HepG2 (cell line): ENCODE data around the gene MIEF2. TPM values are rescaled to one million over a fixed set of nuclear protein-coding genes. Genes with fewer than 3 reads are reported as not detected.

Source experiments
- ADNP ChIP-seq: sonication (generic); formaldehyde crosslinking; IDR thresholded peaks from 2 replicates; pipeline ENCODE4 v1.4.0; 2020; ENCODE audit warnings: missing genetic modification reagents
- AHR ChIP-seq: IDR thresholded peaks from 2 replicates; pipeline ENCODE4 v1.6.1; 2018; ENCODE audit warnings: missing genetic modification reagents, missing compliant biosample characterization
- ARNTL ChIP-seq: sonication (generic); formaldehyde crosslinking; IDR thresholded peaks from 2 replicates; pipeline ENCODE4 v1.4.0; 2020; ENCODE audit warnings: mild to moderate bottlenecking, missing genetic modification reagents
- CENPX ChIP-seq: sonication (generic); formaldehyde crosslinking; IDR thresholded peaks from 2 replicates; pipeline ENCODE4 v1.9.0; 2021; ENCODE audit warnings: mild to moderate bottlenecking, missing genetic modification reagents, moderate library complexity
- CHD2 ChIP-seq: IDR thresholded peaks from 2 replicates; pipeline ENCODE4 v1.6.1; 2011; ENCODE audit warnings: low read depth, low read length, improper control_type of control experiment
- CREB1 ChIP-seq, 2 experiments: fragments of 450-650 bp in 1 of 2; IDR thresholded peaks; 2 replicates each; pipeline ENCODE4 v1.6.1; 2016 to 2017; ENCODE audit warnings: control low read depth in 1 of 2, mild to moderate bottlenecking in 1 of 2, missing compliant biosample characterization in 1 of 2, missing genetic modification characterization in 1 of 2
- GABPA ChIP-seq, 2 experiments: IDR thresholded peaks; 2 replicates each; pipeline ENCODE4 v1.6.1; 2011 to 2016; ENCODE audit warnings: low read depth in 2 of 2, low read length in 1 of 2, missing biosample characterization in 1 of 2, missing genetic modification characterization in 1 of 2
- HOXA9 ChIP-seq: sonication (generic); formaldehyde crosslinking; IDR thresholded peaks from 2 replicates; pipeline ENCODE4 v1.8.1; 2022; ENCODE audit warnings: missing genetic modification reagents, mild to moderate bottlenecking, moderate library complexity, borderline replicate concordance
- IRX3 ChIP-seq: sonication (generic); formaldehyde crosslinking; IDR thresholded peaks from 2 replicates; pipeline ENCODE4 v1.8.1; 2023; ENCODE audit warnings: mild to moderate bottlenecking, low read depth, missing genetic modification reagents, borderline replicate concordance
- MEIS1 ChIP-seq: sonication (generic); formaldehyde crosslinking; IDR thresholded peaks from 2 replicates; pipeline ENCODE4 v1.9.0; 2021; ENCODE audit warnings: mild to moderate bottlenecking, missing genetic modification reagents, moderate library complexity, borderline replicate concordance
- MXD4 ChIP-seq: IDR thresholded peaks from 2 replicates; pipeline ENCODE4 v1.6.1; 2016; ENCODE audit warnings: mild to moderate bottlenecking, missing biosample characterization, missing genetic modification reagents
- MXI1 ChIP-seq: IDR thresholded peaks from 3 replicates; pipeline ENCODE4 v1.6.1; 2012; ENCODE audit warnings: low read depth, low read length, inconsistent platforms, borderline replicate concordance
- NCOA1 ChIP-seq: sonication (generic); formaldehyde crosslinking; IDR thresholded peaks from 2 replicates; pipeline ENCODE4 v1.9.0; 2021; ENCODE audit warnings: missing genetic modification reagents
- NFKBIZ ChIP-seq: IDR thresholded peaks from 2 replicates; pipeline ENCODE4 v1.6.1; 2018; ENCODE audit warnings: missing genetic modification reagents, missing compliant biosample characterization
- POLR2AphosphoS5 ChIP-seq: IDR thresholded peaks from 2 replicates; pipeline ENCODE4 v1.6.1; 2012; ENCODE audit warnings: low read depth, low read length
- RCOR2 ChIP-seq: IDR thresholded peaks from 2 replicates; pipeline ENCODE4 v1.6.1; 2016; ENCODE audit warnings: missing biosample characterization, missing genetic modification reagents
- SATB2 ChIP-seq: sonication (generic); formaldehyde crosslinking; IDR thresholded peaks from 2 replicates; pipeline ENCODE4 v1.5.0; 2020; ENCODE audit warnings: missing genetic modification reagents
- SMAD1 ChIP-seq: sonication (generic); formaldehyde crosslinking; IDR thresholded peaks from 2 replicates; pipeline ENCODE4 v1.4.0; 2020; ENCODE audit warnings: missing genetic modification reagents, low read depth, mild to moderate bottlenecking, borderline replicate concordance
- TBX2 ChIP-seq: sonication (generic); formaldehyde crosslinking; IDR thresholded peaks from 2 replicates; pipeline ENCODE4 v1.5.0; 2020; ENCODE audit warnings: missing genetic modification reagents, mild to moderate bottlenecking, borderline replicate concordance
- ZBTB7A ChIP-seq: sonication (generic); formaldehyde crosslinking; IDR thresholded peaks from 2 replicates; pipeline ENCODE4 v1.8.0; 2022; ENCODE audit warnings: mild to moderate bottlenecking, missing genetic modification reagents
- ZFP1 ChIP-seq: IDR thresholded peaks from 2 replicates; pipeline ENCODE4 v1.6.1; 2016
- ZNF138 ChIP-seq: sonication (generic); formaldehyde crosslinking; IDR thresholded peaks from 2 replicates; pipeline ENCODE4 v1.5.0; 2020; ENCODE audit warnings: mild to moderate bottlenecking, low read depth, missing genetic modification reagents
- ZNF160 ChIP-seq: sonication (generic); formaldehyde crosslinking; IDR thresholded peaks from 2 replicates; pipeline ENCODE4 v1.8.0; 2022; ENCODE audit warnings: mild to moderate bottlenecking, inconsistent platforms, missing genetic modification reagents
- ZNF224 ChIP-seq: sonication (generic); formaldehyde crosslinking; IDR thresholded peaks from 2 replicates; pipeline ENCODE4 v1.5.0; 2020; ENCODE audit warnings: mild to moderate bottlenecking, missing genetic modification reagents
- ZNF350 ChIP-seq: sonication (generic); formaldehyde crosslinking; IDR thresholded peaks from 2 replicates; pipeline ENCODE4 v1.4.0; 2020; ENCODE audit warnings: mild to moderate bottlenecking, low read depth, missing genetic modification reagents, borderline replicate concordance
- ZNF670 ChIP-seq: sonication (generic); formaldehyde crosslinking; IDR thresholded peaks from 2 replicates; pipeline ENCODE4 v1.8.0; 2022; ENCODE audit warnings: mild to moderate bottlenecking, missing genetic modification reagents, borderline replicate concordance
- ZNF772 ChIP-seq: sonication (generic); formaldehyde crosslinking; IDR thresholded peaks from 2 replicates; pipeline ENCODE4 v1.5.0; 2020; ENCODE audit warnings: mild to moderate bottlenecking, missing genetic modification reagents
- polyA plus RNA-seq, 8 experiments: library from polyadenylated mRNA; depleted of rRNA in 3 of 8; stranded (reverse) in 7 of 8; unstranded in 1 of 8; fragments of >200 nt; fragmentation: Illumina TruSeq in 4 of 8; extraction: Trizol in 4 of 8; gene quantifications; 2 replicates each; pipeline versions ENCODE4 v1.2.1 to v1.2.3, GENCODE V29; 2011 to 2016; ENCODE audit warnings: low read depth in 4 of 8, missing spikeins in 1 of 8, mixed read lengths in 1 of 8; ENCODE audit not compliant: insufficient read depth in 1 of 8
- total RNA-seq, 5 experiments: library from RNA; depleted of rRNA; stranded (reverse); fragments of >200 nt; fragmentation: Illumina TruSeq; extraction: Trizol; gene quantifications; 2 replicates each; pipeline ENCODE4 v1.2.3, GENCODE V29; 2016; ENCODE audit warnings: low read depth in 1 of 5
- TF ChIP-seq, protein P1 (sequence below): sonication (generic); formaldehyde crosslinking; IDR thresholded peaks from 2 replicates; pipeline ENCODE4 v1.9.0; 2022; ENCODE audit warnings: low read depth, missing genetic modification reagents
- TF ChIP-seq, protein P2 (sequence below): sonication (generic); formaldehyde crosslinking; IDR thresholded peaks from 2 replicates; pipeline ENCODE4 v1.5.0; 2020; ENCODE audit warnings: missing genetic modification reagents

Gene MIEF2
- total and polyA plus RNA-seq, 2 of the 13 experiments (the other 11 are each of a cell fraction or from before 2014, with no cell fraction given) = 6.0 to 8.0 TPM

DNA sequence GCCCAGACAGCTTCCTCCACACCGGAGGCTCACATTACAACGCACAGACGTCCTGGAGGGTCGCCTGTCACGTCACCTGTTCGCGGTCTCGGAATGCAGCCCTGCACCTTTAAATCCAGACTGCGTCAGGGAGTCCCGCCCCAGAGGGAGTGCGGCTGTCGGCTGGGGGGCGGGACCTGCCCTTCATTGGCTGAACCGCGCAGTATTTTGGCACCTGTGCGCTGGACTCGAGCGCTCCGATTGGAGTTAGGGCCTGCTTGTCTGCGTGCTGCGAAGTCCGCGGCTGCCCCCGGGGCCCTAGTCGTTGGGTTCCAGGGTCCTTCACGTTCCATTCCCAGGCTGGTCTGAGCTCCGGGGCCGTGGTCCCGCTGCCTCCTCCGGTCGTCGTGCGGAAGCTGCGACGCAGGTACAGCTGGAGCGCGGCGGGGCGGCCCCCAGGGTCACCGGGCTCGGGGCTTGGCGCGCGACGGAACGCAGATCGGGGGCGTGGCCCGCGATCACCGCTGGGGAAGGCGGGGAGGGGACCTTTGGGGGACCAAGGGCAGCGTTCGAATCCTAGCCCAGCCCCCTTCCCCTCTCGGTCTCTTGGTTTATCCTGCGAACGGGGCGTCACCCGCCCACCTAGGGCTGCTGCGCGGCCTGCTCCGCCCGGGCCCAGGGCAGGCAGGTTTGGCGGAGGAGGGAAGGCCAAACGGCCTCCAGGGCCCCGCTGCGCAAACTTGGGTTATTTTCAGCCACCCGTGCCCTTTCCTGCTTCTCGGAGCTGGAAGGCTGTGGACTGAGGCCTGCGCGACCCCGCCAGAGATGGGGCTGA, at the start of gene MIEF2 (continued):
- TF ChIP-seq ADNP (CRISPR knock-in tag) (0 out of 2 replicates have a peak, but pooled peaks have one; percentile 2), MXD4 (CRISPR knock-in tag) (no peak), ZNF350 (CRISPR knock-in tag) (peak; percentile 40), SATB2 (CRISPR knock-in tag) (0 out of 2 replicates have a peak, but pooled peaks have one; percentile 61), CHD2 (peak; percentile 23; the same call in 1 of the 2 replicates), NCOA1 (CRISPR knock-in tag) (0 out of 2 replicates have a peak, but pooled peaks have one; percentile 37), ZNF224 (no peak), SMAD1 (CRISPR knock-in tag) (peak; percentile 86), ZBTB7A (peak; percentile 83; the same call in 1 of the 2 replicates), GABPA (IDR thresholded peaks at IDR 0.05; ENCODE audit: low read depth, low read length) (no peak), GABPA (CRISPR knock-in tag; IDR thresholded peaks at IDR 0.05; ENCODE audit: low read depth) (no peak; the same call in 1 of the 2 replicates), ZNF772 (CRISPR knock-in tag) (peak; percentile 81), CENPX (CRISPR knock-in tag) (no peak), MXI1 (peak; percentile 59; the same call in 2 of the 3 replicates), CREB1 (IDR thresholded peaks at IDR 0.05) (peak; percentile 86), CREB1 (CRISPR knock-in tag; IDR thresholded peaks at IDR 0.05) (peak; percentile 48; the same call in 1 of the 2 replicates), ARNTL (CRISPR knock-in tag) (peak; percentile 50), ZNF160 (CRISPR knock-in tag) (no peak), AHR (CRISPR knock-in tag) (no peak), IRX3 (CRISPR knock-in tag) (peak; percentile 48), HOXA9 (CRISPR knock-in tag) (peak; percentile 70; the same call in 1 of the 2 replicates), RCOR2 (CRISPR knock-in tag) (no peak), NFKBIZ (no peak), ZNF670 (CRISPR knock-in tag) (peak; percentile 34; the same call in 1 of the 2 replicates), ZFP1 (no peak), MEIS1 (CRISPR knock-in tag) (peak; percentile 65; the same call in 1 of the 2 replicates), TBX2 (peak; percentile 100), ZNF138 (CRISPR knock-in tag) (0 out of 2 replicates have a peak, but pooled peaks have one; percentile 20), POLR2AphosphoS5 (peak; percentile 79)
- TF ChIP-seq, protein P1, sequence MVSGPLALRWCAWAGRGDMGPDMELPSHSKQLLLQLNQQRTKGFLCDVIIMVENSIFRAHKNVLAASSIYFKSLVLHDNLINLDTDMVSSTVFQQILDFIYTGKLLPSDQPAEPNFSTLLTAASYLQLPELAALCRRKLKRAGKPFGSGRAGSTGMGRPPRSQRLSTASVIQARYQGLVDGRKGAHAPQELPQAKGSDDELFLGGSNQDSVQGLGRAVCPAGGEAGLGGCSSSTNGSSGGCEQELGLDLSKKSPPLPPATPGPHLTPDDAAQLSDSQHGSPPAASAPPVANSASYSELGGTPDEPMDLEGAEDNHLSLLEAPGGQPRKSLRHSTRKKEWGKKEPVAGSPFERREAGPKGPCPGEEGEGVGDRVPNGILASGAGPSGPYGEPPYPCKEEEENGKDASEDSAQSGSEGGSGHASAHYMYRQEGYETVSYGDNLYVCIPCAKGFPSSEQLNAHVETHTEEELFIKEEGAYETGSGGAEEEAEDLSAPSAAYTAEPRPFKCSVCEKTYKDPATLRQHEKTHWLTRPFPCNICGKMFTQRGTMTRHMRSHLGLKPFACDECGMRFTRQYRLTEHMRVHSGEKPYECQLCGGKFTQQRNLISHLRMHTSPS (CRISPR knock-in tag) = no peak; the same call in none of the 2 replicates
- TF ChIP-seq, protein P2, sequence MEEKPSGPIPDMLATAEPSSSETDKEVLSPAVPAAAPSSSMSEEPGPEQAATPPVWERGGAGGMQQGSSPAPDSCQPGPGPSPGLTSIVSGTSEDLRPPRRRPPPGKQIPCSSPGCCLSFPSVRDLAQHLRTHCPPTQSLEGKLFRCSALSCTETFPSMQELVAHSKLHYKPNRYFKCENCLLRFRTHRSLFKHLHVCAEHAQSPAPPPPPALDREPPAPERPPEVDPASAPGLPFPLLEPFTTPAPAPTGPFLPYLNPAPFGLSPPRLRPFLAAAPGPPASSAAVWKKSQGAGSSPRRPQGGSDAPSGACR (CRISPR knock-in tag) = peak; percentile 91; the same call in 1 of the 2 replicates
